Lower leg skin (tissue), 3 donors: ENCODE data around the gene NPLOC4.

ENCODE experiments used
- POLR2A ChIP-seq, 2 donors: fragments of 450-650 bp; IDR thresholded peaks; one replicate each; pipeline ENCODE4 v1.6.1; 2016 to 2017; ENCODE audit warnings: antibody characterized with exemption in 2 of 2, mild to moderate bottlenecking in 1 of 2, moderate library complexity in 1 of 2
- TF ChIP-seq, protein P1 (sequence below), 3 donors: fragments of 450-650 bp; IDR thresholded peaks; one replicate each; pipeline ENCODE4 v1.5.1; 2016; ENCODE audit warnings: antibody characterized with exemption in 3 of 3, mild to moderate bottlenecking in 3 of 3, moderate library complexity in 2 of 3

DNA sequence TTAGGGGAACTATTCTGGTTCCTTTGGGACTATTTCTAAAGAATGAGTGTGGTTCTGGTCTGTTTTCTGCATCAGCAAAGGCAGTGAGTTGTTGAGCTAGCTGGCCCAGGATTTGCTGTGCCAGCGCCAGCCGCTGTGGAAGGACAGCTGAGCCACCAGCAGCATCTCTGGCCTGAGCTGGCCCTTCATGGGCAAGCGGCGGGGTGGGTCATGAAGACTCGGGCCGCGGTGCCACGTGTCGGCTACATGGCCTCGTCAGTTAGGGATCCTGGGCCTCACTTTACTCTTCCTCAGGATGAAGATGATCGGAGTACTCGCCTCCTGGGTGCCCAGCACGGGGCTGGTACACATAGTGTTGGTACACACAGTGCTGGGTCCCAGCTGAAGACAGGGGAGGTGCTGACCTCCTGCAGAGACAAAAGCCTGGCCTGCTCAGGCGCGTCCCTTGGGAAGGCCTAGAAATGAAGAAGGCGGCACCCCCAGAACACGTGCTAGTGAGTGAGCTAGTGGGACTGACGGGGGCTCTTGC, 66.9 kb downstream of the NPLOC4 start:
- TF ChIP-seq, protein P1, sequence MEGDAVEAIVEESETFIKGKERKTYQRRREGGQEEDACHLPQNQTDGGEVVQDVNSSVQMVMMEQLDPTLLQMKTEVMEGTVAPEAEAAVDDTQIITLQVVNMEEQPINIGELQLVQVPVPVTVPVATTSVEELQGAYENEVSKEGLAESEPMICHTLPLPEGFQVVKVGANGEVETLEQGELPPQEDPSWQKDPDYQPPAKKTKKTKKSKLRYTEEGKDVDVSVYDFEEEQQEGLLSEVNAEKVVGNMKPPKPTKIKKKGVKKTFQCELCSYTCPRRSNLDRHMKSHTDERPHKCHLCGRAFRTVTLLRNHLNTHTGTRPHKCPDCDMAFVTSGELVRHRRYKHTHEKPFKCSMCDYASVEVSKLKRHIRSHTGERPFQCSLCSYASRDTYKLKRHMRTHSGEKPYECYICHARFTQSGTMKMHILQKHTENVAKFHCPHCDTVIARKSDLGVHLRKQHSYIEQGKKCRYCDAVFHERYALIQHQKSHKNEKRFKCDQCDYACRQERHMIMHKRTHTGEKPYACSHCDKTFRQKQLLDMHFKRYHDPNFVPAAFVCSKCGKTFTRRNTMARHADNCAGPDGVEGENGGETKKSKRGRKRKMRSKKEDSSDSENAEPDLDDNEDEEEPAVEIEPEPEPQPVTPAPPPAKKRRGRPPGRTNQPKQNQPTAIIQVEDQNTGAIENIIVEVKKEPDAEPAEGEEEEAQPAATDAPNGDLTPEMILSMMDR (IDR thresholded peaks at IDR 0.05), result no peak
- no peak for TF ChIP-seq POLR2A (IDR thresholded peaks at IDR 0.05)
